ENCODE results near the gene HPS3.
"Not testable (repeated sequence)": the region's sequence is repeated elsewhere in the genome, so short reads cannot be mapped to it uniquely, and the experiment has no call there.

HPS3 gene

DNA sequence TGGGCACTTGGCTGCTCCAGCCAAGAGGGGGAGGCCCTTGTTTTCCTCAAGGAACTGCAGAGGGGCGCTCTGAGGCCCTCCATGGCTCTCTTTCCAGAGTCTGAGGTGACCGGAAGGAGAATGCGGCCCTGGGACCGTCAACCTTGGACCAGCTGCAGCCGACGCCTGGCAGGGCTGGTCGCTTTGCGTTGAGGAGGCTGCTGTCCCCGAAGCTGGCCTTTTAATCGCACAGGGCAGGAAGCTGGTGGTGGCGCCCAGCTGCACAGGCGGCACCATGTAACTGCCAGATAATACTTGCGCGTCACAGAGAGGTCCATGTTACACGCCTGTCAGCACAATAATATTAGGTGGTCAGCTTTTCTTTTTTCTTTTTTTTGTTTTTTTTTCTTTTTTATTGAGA lies 42.2 kb upstream of the HPS3 start:
- TF ChIP-seq, protein P1, sequence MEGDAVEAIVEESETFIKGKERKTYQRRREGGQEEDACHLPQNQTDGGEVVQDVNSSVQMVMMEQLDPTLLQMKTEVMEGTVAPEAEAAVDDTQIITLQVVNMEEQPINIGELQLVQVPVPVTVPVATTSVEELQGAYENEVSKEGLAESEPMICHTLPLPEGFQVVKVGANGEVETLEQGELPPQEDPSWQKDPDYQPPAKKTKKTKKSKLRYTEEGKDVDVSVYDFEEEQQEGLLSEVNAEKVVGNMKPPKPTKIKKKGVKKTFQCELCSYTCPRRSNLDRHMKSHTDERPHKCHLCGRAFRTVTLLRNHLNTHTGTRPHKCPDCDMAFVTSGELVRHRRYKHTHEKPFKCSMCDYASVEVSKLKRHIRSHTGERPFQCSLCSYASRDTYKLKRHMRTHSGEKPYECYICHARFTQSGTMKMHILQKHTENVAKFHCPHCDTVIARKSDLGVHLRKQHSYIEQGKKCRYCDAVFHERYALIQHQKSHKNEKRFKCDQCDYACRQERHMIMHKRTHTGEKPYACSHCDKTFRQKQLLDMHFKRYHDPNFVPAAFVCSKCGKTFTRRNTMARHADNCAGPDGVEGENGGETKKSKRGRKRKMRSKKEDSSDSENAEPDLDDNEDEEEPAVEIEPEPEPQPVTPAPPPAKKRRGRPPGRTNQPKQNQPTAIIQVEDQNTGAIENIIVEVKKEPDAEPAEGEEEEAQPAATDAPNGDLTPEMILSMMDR (IDR thresholded peaks at IDR 0.05; ENCODE audit: low read depth, low read length): no peak
- no peak for DNase-seq (ENCODE audit: low read depth in 2 of 2)

DNA sequence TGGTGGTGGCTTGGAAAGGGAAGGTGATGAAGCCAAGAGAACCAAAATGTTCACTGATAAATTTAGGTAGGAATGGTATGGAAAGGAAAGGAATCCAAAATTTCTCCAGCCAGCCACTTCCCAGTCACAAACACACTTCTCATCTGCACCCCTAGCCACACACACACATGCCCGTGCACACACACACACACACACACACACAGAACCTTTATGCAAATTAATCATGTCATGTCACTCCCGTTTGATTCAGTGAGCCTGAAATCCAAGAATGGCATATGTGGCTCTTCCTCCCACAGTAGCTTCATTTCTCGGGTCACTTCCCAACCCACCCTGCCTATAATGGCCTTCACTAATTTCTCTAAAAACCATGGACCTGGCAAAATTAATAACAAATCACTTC lies 40.0 kb upstream of the HPS3 start:
- no peak for DNase-seq (ENCODE audit: low read depth in 2 of 2)
- TF ChIP-seq, protein P1 (IDR thresholded peaks at IDR 0.05; ENCODE audit: low read depth, low read length): no peak

More for the DNA sequence above, 42.2 kb upstream of the HPS3 start:
- H3K4me3 ChIP-seq (replicated peaks in 1 of 2; ENCODE audit: low read depth in 2 of 2, low read length in 2 of 2): no peak overlapping the region

DNA sequence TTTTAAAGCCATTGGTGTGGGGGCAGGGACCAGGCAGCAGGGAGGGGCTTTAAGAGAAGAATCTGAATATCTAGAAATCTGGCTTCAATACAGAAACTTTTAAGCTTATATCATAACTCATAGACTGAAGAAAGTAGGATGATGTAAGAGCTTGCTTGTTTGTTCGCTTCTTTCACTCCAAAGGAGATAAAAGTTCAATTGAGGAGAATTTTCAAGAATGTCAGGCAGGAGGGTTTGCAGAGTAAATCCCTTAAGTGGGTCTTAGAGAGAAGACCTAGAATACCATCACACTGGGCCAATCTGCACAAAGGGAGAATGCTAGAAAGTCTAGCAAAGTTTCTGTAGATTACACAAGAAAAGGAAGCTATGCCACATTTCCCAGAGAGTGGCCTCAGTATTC lies 39.0 kb upstream of the HPS3 start:
- DNase-seq (ENCODE audit: low read depth in 2 of 2): no peak
- TF ChIP-seq, protein P1 (IDR thresholded peaks at IDR 0.05; ENCODE audit: low read depth, low read length): no peak
- no peak overlapping the region for H3K4me3 ChIP-seq (replicated peaks in 1 of 2; ENCODE audit: low read depth in 2 of 2, low read length in 2 of 2)

More for the DNA sequence above, 40.0 kb upstream of the HPS3 start:
- H3K4me3 ChIP-seq (replicated peaks in 1 of 2; ENCODE audit: low read depth in 2 of 2, low read length in 2 of 2): no peak overlapping the region

DNA sequence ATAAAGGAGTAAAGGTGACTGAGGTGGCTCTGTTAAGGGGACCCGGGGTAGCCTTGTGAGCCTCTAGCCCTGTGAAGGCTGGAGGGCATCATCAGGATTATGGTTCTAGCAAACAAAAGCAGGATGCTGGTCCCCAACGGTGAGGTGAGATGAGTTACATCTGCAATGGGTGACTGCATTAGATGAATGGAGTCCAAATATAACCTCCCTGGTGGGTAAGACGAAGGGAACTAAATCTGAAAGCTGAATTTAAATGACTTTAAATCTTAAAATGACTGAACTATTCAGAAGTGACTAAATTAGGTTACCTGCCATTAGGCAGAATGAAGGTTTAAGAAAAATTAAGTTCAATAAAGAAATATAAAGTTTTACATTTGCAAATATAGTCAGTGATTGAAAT lies 38.5 kb upstream of the HPS3 start:
- no peak for DNase-seq (ENCODE audit: low read depth in 2 of 2)
- no peak overlapping the region for H3K4me3 ChIP-seq (replicated peaks in 1 of 2; ENCODE audit: low read depth in 2 of 2, low read length in 2 of 2)
- TF ChIP-seq, protein P1 (IDR thresholded peaks at IDR 0.05; ENCODE audit: low read depth, low read length): no peak

DNA sequence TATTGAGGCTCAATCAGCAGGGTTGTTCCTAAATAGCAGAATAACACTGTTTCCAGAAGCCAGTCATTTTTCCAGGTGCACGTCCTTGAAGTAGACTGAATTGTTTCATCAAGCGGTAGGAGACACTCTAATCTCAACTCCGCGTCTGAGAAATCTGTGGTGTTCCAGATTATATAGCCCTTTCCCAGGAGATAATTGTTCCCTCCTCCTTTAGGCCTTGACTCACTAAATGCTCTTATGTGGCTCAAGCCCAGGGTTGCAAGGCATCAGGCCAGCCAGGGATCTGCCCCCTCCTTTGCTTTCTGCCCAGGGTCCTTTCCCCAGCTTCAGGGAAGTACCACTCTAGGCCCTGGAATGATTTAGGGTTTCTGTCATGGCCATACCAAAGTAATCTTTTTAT lies 37.5 kb upstream of the HPS3 start:
- DNase-seq (ENCODE audit: low read depth in 2 of 2): no peak
- TF ChIP-seq, protein P1 (IDR thresholded peaks at IDR 0.05; ENCODE audit: low read depth, low read length): no peak

DNA sequence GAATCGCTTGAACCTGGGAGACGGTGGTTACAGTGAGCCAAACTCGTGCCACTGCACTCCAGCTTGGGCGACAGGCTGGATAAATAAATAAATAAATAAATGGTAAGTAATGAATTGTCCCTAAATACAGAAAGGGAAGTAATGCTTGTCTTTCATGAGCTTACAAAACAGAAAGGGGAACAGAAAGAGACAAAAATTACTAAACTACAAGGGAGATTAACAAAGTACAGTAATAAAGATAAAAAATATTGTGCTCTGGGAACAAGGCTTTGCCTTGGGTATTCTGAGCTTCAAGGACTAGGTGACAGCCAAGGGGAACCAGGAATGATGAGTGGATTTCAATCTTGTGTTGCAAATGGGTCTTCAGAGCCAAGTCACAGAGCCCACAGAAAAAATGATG lies 34.0 kb upstream of the HPS3 start:
- no peak overlapping the region for H3K4me3 ChIP-seq (replicated peaks in 1 of 2; ENCODE audit: low read depth in 2 of 2, low read length in 2 of 2)
- no peak for DNase-seq (ENCODE audit: low read depth in 2 of 2)
- TF ChIP-seq, protein P1 (IDR thresholded peaks at IDR 0.05; ENCODE audit: low read depth, low read length): no peak

More for the DNA sequence above, 37.5 kb upstream of the HPS3 start:
- no peak overlapping the region for H3K4me3 ChIP-seq (replicated peaks in 1 of 2; ENCODE audit: low read depth in 2 of 2, low read length in 2 of 2)

DNA sequence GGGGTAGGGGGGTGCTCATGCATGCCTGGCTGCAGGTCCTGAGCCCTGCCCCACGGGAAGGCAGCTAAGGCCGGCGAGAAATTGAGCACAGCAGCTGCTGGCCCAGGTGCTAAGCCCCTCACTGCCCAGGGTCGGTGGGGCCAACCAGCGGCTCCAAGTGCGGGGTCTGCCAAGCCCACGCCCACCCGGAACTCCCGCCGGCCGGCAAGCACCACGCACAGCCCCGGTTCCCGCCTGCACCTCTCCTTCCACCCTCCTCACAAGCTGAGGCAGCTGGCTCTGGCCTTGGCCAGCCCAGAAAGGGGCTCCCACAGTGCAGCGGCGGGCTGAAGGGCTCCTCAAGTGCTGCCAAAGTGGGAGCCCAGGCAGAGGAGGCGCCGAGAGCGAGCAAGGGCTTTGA lies 31.5 kb upstream of the HPS3 start:
- H3K4me3 ChIP-seq (replicated peaks in 1 of 2; ENCODE audit: low read depth in 2 of 2, low read length in 2 of 2); DNase-seq (ENCODE audit: low read depth in 2 of 2): not testable (repeated sequence)
